GM21423 (cell line): ENCODE results near the gene SCD5.
A peak's percentile ranks its signal among the peaks of the same experiment; 100 is the strongest.

Source experiments
- ATAC-seq: cut with Tn5 transposase; IDR thresholded peaks from one replicate; pipeline ENCODE4 v1.9.1; 2021; ENCODE audit warnings: mild to moderate bottlenecking, moderate library complexity; ENCODE audit not compliant: unreplicated experiment

SCD5 gene

GRCh38 chr4:82797405-82798111, 1.0 kb downstream of the SCD5 start:
- ATAC-seq: no peak

GRCh38 chr4:82797040-82797404, 1.6 kb downstream of the SCD5 start:
- no peak for ATAC-seq

- ATAC-seq: no peak
Observed at GRCh38 chr4:82792912-82793649, 5.5 kb downstream of the SCD5 start.

- ATAC-seq: no peak
Observed at GRCh38 chr4:82791179-82791578, 7.4 kb downstream of the SCD5 start.

- ATAC-seq: no peak
Observed at GRCh38 chr4:82790060-82790660, 8.4 kb downstream of the SCD5 start.

GRCh38 chr4:82789025-82789776, 9.4 kb downstream of the SCD5 start:
- no peak for ATAC-seq

- no peak for ATAC-seq
Observed at GRCh38 chr4:82787342-82787741, 11.3 kb downstream of the SCD5 start.

GRCh38 chr4:82786828-82787227, 11.8 kb downstream of the SCD5 start:
- ATAC-seq: no peak

- ATAC-seq: no peak
Observed at GRCh38 chr4:82785611-82786400, 12.8 kb downstream of the SCD5 start.

- ATAC-seq: no peak
Observed at GRCh38 chr4:82784681-82785610, 13.7 kb downstream of the SCD5 start.

- no peak for ATAC-seq
Observed at GRCh38 chr4:82782626-82783345, 15.8 kb downstream of the SCD5 start.

GRCh38 chr4:82780752-82781231, 17.8 kb downstream of the SCD5 start:
- ATAC-seq: peak; percentile 81

GRCh38 chr4:82780170-82780751, 18.3 kb downstream of the SCD5 start:
- no peak for ATAC-seq

GRCh38 chr4:82779032-82779431, 19.6 kb downstream of the SCD5 start:
- ATAC-seq: no peak

GRCh38 chr4:82777857-82778525, 20.6 kb downstream of the SCD5 start:
- no peak for ATAC-seq

GRCh38 chr4:82776925-82777542, 21.6 kb downstream of the SCD5 start:
- no peak for ATAC-seq

GRCh38 chr4:82775243-82775642, 23.4 kb downstream of the SCD5 start:
- ATAC-seq: no peak
